HG03565 (cell line): ENCODE results near the gene GTF2F2.

Experiments
- ATAC-seq: cut with Tn5 transposase; IDR thresholded peaks from one replicate; pipeline ENCODE4 v1.9.1; 2021; ENCODE audit warnings: mild to moderate bottlenecking, moderate library complexity; ENCODE audit not compliant: unreplicated experiment

The GTF2F2 gene

DNA sequence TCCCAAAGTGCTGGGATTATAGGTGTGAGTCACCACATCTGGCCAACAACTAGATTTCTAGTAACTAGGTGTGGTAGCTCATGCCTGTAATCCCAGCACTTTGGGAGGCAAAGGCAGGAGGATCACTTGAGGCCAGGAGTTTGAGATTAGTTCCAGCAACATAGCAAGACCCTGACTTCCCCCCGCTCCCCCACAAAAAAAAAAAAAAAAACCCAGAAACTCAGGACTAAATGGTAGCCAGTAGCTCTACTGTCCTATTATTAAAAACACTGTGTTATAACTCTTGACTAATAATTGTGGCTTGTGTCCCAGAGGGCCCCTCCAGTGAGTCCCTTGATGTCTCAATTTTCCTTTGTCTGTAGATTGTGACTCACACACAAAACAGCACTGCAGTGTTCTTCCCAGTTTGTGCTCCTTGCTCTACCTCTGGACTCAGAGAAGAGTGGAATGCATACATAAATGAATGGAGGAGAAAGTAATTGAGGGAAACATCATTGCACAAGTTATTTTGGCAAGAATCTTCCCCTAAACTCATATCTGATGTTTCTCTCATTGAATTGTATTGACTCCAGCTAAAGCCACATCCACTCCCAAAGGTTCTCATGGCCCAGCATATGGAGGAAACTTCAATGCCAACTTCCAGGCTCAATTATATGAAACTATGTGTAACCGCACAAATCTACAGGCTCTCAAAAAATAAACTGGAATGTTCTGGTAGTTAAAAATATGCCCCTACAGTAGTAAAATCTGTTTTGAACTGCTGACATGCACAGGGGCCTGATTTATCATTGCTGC, 211.9 kb downstream of the GTF2F2 start:
- no peak for ATAC-seq

DNA sequence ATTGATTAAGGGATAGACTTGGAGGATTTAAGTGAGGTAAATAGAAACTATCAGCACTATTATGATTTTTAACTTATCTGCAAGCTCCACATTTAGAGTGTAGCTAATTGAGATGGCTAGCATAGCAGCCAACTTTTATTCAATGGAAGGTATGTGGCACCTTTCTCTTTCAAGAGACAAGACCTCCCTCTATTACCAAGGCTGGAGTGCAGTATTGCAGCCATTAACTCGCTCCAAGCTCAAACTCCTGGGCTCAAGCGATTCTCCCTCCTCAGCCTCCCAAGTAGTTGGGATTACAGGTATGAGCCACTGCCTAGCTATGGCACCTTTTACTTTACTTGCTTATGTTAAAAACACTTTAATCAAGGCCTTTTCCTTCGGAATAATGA, 212.5 kb downstream of the GTF2F2 start:
- no peak for ATAC-seq

DNA sequence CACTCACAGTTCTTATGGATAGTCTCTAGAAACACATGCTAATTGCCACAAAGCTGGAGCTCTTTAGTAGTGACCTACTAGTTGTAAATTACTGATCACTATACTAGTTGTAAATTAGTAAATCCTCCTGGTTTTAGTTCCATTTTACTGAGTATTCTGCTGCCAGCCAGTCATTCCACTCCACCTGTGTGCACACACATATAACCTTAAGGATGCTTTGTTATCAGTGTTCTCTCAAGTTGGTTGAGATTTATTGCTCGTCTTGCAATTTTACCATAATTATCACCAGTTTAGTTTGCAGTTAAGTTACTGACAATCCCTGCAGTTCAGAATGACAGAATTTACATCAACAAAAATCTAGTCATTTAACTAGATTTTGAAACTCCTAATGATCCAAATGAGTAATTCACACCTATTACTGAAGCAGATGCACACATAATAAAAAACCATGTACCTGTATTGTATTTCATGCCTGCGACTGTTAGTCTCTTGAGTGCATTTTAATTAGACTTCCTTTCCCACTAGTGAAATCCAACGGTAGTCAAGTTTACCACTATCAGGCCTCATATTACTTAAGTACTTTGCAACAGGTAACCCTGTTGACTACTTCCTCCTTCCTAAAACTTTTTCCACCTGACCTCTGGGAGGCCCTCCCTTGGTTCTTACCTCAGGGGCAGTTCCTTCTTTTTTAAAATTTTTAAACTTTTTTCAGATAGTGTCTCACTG, 213.1 kb downstream of the GTF2F2 start:
- ATAC-seq, result no peak
